ENCODE measurements around the gene MAML3.

DNA sequence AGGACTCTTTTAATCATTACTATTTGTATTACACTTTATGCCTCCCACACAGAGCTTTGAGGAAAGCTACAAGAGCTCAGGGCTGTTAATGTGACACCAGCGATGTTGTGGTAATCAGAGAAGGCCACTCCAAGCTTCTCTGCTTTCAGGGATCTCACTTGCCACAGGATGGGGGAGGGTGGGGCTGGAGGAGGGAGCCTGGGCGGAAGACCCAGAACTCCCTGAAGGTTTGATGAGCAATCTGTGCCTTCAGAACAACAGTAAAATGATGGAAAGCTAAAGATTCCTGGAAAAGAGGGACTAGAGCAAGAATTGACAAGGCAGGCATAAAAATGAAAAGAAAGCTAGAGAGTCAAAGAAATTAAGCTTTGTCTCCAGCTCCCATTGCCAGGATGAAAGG, 75.6 kb downstream of the MAML3 start:
- TF ChIP-seq POLR2A (IDR thresholded peaks at IDR 0.05; ENCODE audit: extremely low read depth, insufficient read length) (no peak), CTCF (IDR thresholded peaks at IDR 0.05; ENCODE audit: low read depth, low read length) (no peak), MAX (IDR thresholded peaks at IDR 0.05; ENCODE audit: low read depth, low read length) (no peak), MYC (IDR thresholded peaks at IDR 0.05; ENCODE audit: low read depth, low read length) (no peak)

Data from NB4 (cell line).